SK-N-SH (cell line): ENCODE results near the gene ZNF319. TPM values are rescaled to one million over a fixed set of nuclear protein-coding genes. Genes with fewer than 3 reads are reported as not detected.

ENCODE experiments used
- CTCF ChIA-PET: fragments of 300-600, 350-600 bp; formaldehyde crosslinking; extraction: SDS; loops from one replicate; lab custom pipeline; 2021; lab: Yijun Ruan, JAX
- POLR2A ChIA-PET: fragments of 350-600 bp; sonication (Branson Sonifier 250); formaldehyde crosslinking; extraction: SDS; loops from one replicate; lab custom pipeline; 2020; ENCODE audit warnings: antibody characterized with exemption, inconsistent platforms; lab: Yijun Ruan, JAX
- DNase-seq: peaks from one replicate; pipeline ENCODE4 v3.0.0; 2012
- H2AFZ ChIP-seq: fragments of 200-600 bp; sonication (generic); 2 replicates; pipeline ENCODE4 v1.8.1; 2016; ENCODE audit warnings: antibody characterized with exemption, mild to moderate bottlenecking, low read depth
- H3F3A ChIP-seq: fragments of 200-600 bp; sonication (generic); replicated peaks from 2 replicates; pipeline ENCODE3; 2016; ENCODE audit warnings: antibody characterized with exemption, mild to moderate bottlenecking; ENCODE audit not compliant: insufficient read depth
- H3K27ac ChIP-seq, 2 experiments: fragments of 200-500 bp in 1 of 2; fragments of 200-600 bp in 1 of 2; sonication (Bioruptor generic) in 1 of 2; sonication (generic), shearing (Covaris generic) in 1 of 2; 2 replicates each; pipeline versions ENCODE4 v1.5.1 to v1.6.1; 2014 to 2016; ENCODE audit warnings: low read depth in 2 of 2, inconsistent platforms in 1 of 2, low read length in 1 of 2, mild to moderate bottlenecking in 1 of 2, mixed read lengths in 1 of 2
- H3K27me3 ChIP-seq: fragments of 200-600 bp; sonication (generic), shearing (Covaris generic); 2 replicates; pipeline ENCODE4 v1.6.1; 2016; ENCODE audit warnings: mixed run types; ENCODE audit not compliant: insufficient read depth
- H3K36me3 ChIP-seq, 2 experiments: fragments of 200-500 bp in 1 of 2; fragments of 200-600 bp in 1 of 2; sonication (Bioruptor generic) in 1 of 2; sonication (generic) in 1 of 2; replicated peaks in 1 of 2; 2 replicates each; pipeline versions ENCODE3 to v1.5.1; 2014 to 2016; ENCODE audit warnings: low read length in 1 of 2, mild to moderate bottlenecking in 1 of 2; ENCODE audit not compliant: insufficient read depth in 2 of 2, control insufficient read depth in 1 of 2
- H3K4me1 ChIP-seq, 2 experiments: fragments of 200-500 bp in 1 of 2; fragments of 200-600 bp in 1 of 2; sonication (Bioruptor generic) in 1 of 2; sonication (generic), shearing (Covaris generic) in 1 of 2; 2 replicates each; pipeline versions ENCODE4 v1.5.1 to v1.6.1; 2014 to 2016; ENCODE audit warnings: low read depth in 1 of 2, low read length in 1 of 2, mixed run types in 1 of 2; ENCODE audit not compliant: insufficient read depth in 2 of 2, control insufficient read depth in 1 of 2
- H3K4me2 ChIP-seq: fragments of 200-600 bp; sonication (generic), shearing (Covaris generic); 2 replicates; pipeline ENCODE4 v1.6.1; 2017; ENCODE audit warnings: mixed run types
- H3K4me3 ChIP-seq, 2 experiments: fragments of 200-500 bp in 1 of 2; fragments of 200-600 bp in 1 of 2; sonication (Bioruptor generic) in 1 of 2; sonication (generic), shearing (Covaris generic) in 1 of 2; 2 replicates each; pipeline versions ENCODE4 v1.5.1 to v1.8.1; 2014 to 2016; ENCODE audit warnings: low read depth in 2 of 2, inconsistent platforms in 1 of 2, low read length in 1 of 2, mild to moderate bottlenecking in 1 of 2, mixed read lengths in 1 of 2, moderate library complexity in 1 of 2
- H3K79me2 ChIP-seq: fragments of 200-600 bp; sonication (generic); 2 replicates; pipeline ENCODE4 v1.8.1; 2017; ENCODE audit warnings: mild to moderate bottlenecking; ENCODE audit not compliant: insufficient read depth
- H3K9ac ChIP-seq: fragments of 200-600 bp; sonication (generic); 2 replicates; pipeline ENCODE4 v1.6.1; 2017; ENCODE audit warnings: mixed run types
- H3K9me2 ChIP-seq: fragments of 200-600 bp; sonication (generic); 2 replicates; pipeline ENCODE4 v1.6.1; 2017; ENCODE audit warnings: mixed run types
- H3K9me3 ChIP-seq: fragments of 200-600 bp; sonication (generic); 2 replicates; pipeline ENCODE4 v1.6.1; 2017; ENCODE audit warnings: mixed run types, mild to moderate bottlenecking, moderate library complexity
- H4K20me1 ChIP-seq: fragments of 200-600 bp; sonication (generic); 2 replicates; pipeline ENCODE4 v1.6.1; 2017; ENCODE audit warnings: mild to moderate bottlenecking, mixed run types; ENCODE audit not compliant: insufficient read depth
- CHD2 ChIP-seq: fragments of 150-350 bp; IDR thresholded peaks from 2 replicates; pipeline ENCODE4 v1.6.1; 2018; ENCODE audit warnings: low read length; ENCODE audit not compliant: partially characterized antibody
- ELF1 ChIP-seq: IDR thresholded peaks from 2 replicates; pipeline ENCODE4 v1.4.0; 2012
- FOXJ3 ChIP-seq: sonication (generic); formaldehyde crosslinking; IDR thresholded peaks from 2 replicates; pipeline ENCODE4 v1.5.1; 2020; ENCODE audit warnings: mild to moderate bottlenecking, missing genetic modification reagents
- FOXM1 ChIP-seq: IDR thresholded peaks from 2 replicates; pipeline ENCODE4 v1.4.0; 2012; ENCODE audit warnings: low read depth, mild to moderate bottlenecking
- GABPA ChIP-seq: IDR thresholded peaks from 2 replicates; pipeline ENCODE4 v1.4.0; 2012; ENCODE audit warnings: low read depth, mild to moderate bottlenecking
- JUND ChIP-seq: IDR thresholded peaks from 2 replicates; pipeline ENCODE4 v1.4.0; 2012
- MXI1 ChIP-seq: IDR thresholded peaks from 2 replicates; pipeline ENCODE4 v1.6.1; 2012; ENCODE audit warnings: mild to moderate bottlenecking, low read depth, low read length, improper control_type of control experiment
- NFIC ChIP-seq: IDR thresholded peaks from 2 replicates; pipeline ENCODE4 v1.4.0; 2012; ENCODE audit warnings: borderline replicate concordance
- NRF1 ChIP-seq: IDR thresholded peaks from 2 replicates; pipeline ENCODE4 v1.6.1; 2012; ENCODE audit warnings: low read depth, mild to moderate bottlenecking, low read length
- POLR2AphosphoS5 ChIP-seq: IDR thresholded peaks from 2 replicates; pipeline ENCODE4 v1.6.1; 2012; ENCODE audit warnings: low read depth, low read length
- RAD21 ChIP-seq: IDR thresholded peaks from 2 replicates; pipeline ENCODE4 v1.6.1; 2012; ENCODE audit warnings: mild to moderate bottlenecking, low read length
- RCOR1 ChIP-seq: fragments of 150-350 bp; IDR thresholded peaks from 2 replicates; pipeline ENCODE4 v1.6.1; 2017; ENCODE audit warnings: antibody characterized with exemption, low read length
- RFX5 ChIP-seq: IDR thresholded peaks from 2 replicates; pipeline ENCODE4 v1.6.1; 2012; ENCODE audit warnings: mild to moderate bottlenecking, improper control_type of control experiment, low read length
- SIN3A ChIP-seq: IDR thresholded peaks from 2 replicates; pipeline ENCODE4 v1.6.1; 2012; ENCODE audit warnings: low read depth, mild to moderate bottlenecking, low read length, moderate library complexity, borderline replicate concordance
- SMC3 ChIP-seq: IDR thresholded peaks from 2 replicates; pipeline ENCODE4 v1.6.1; 2012; ENCODE audit warnings: low read depth, low read length, improper control_type of control experiment
- TCF12 ChIP-seq: IDR thresholded peaks from 2 replicates; pipeline ENCODE4 v1.4.0; 2012
- YY1 ChIP-seq: IDR thresholded peaks from 2 replicates; pipeline ENCODE4 v1.4.0; 2012; ENCODE audit warnings: low read depth, mild to moderate bottlenecking
- WGBS: methylation state at CpG from one replicate; pipeline ENCODE4 v1.1.6; 2017; ENCODE audit warnings: low lambda C conversion rate; 5-methylcytosine and 5-hydroxymethylcytosine counted together
- polyA plus RNA-seq, 3 experiments: library from polyadenylated mRNA; depleted of rRNA; stranded (reverse); fragments of >200 nt; gene quantifications; 2 replicates each; pipeline ENCODE4 v1.2.3, GENCODE V29; 2012
- TF ChIP-seq, protein P1 (sequence below): fragments of 200-600 bp; sonication (generic); IDR thresholded peaks from 2 replicates; pipeline ENCODE4 v1.6.1; 2017; ENCODE audit warnings: antibody characterized with exemption, mild to moderate bottlenecking, moderate library complexity
- TF ChIP-seq, protein P2 (sequence below): fragments of 150-350 bp; IDR thresholded peaks from 2 replicates; pipeline ENCODE4 v1.6.1; 2017; ENCODE audit warnings: antibody characterized with exemption, low read length, low read depth, borderline replicate concordance
- TF ChIP-seq, protein P3 (sequence below): IDR thresholded peaks from 2 replicates; pipeline ENCODE4 v1.4.0; 2012; ENCODE audit warnings: low read depth, borderline replicate concordance
- TF ChIP-seq, protein P4 (sequence below): fragments of 150-350 bp; IDR thresholded peaks from 2 replicates; pipeline ENCODE4 v1.6.1; 2016; ENCODE audit warnings: mild to moderate bottlenecking, low read depth, low read length
- TF ChIP-seq, protein P5 (sequence below): IDR thresholded peaks from 2 replicates; pipeline ENCODE4 v1.4.0; 2012; ENCODE audit warnings: low read depth

Gene ZNF319
- polyA plus RNA-seq, 1 of the 3 experiments (the other 2 are of a cell fraction): 7.6 TPM

DNA sequence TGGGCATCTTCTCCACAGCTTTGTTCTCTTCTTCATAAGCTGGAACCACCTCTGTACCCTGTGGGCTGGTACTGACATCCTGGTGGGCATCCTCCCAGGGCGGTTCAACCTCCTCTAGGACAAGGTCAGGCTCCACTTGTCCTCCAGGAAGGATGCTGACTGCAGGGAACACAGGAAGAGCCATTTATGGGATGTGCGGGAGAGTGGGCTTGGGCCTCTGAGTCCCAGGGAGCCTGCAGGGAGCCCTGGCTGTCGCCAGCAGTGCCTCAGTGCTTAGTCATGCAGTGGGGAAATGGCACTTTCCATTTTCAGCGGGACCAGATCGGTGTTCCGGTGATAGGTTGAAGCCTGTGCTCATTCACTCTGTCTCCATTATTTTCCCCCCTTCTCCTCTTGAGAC lies 50.1 kb downstream of the ZNF319 start (continued):
- TF ChIP-seq, protein P1, sequence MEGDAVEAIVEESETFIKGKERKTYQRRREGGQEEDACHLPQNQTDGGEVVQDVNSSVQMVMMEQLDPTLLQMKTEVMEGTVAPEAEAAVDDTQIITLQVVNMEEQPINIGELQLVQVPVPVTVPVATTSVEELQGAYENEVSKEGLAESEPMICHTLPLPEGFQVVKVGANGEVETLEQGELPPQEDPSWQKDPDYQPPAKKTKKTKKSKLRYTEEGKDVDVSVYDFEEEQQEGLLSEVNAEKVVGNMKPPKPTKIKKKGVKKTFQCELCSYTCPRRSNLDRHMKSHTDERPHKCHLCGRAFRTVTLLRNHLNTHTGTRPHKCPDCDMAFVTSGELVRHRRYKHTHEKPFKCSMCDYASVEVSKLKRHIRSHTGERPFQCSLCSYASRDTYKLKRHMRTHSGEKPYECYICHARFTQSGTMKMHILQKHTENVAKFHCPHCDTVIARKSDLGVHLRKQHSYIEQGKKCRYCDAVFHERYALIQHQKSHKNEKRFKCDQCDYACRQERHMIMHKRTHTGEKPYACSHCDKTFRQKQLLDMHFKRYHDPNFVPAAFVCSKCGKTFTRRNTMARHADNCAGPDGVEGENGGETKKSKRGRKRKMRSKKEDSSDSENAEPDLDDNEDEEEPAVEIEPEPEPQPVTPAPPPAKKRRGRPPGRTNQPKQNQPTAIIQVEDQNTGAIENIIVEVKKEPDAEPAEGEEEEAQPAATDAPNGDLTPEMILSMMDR: no peak
- no peak for TF ChIP-seq RAD21
- no peak for TF ChIP-seq JUND
- TF ChIP-seq RFX5: no peak
- no peak for TF ChIP-seq YY1
- no peak for TF ChIP-seq RCOR1

DNA sequence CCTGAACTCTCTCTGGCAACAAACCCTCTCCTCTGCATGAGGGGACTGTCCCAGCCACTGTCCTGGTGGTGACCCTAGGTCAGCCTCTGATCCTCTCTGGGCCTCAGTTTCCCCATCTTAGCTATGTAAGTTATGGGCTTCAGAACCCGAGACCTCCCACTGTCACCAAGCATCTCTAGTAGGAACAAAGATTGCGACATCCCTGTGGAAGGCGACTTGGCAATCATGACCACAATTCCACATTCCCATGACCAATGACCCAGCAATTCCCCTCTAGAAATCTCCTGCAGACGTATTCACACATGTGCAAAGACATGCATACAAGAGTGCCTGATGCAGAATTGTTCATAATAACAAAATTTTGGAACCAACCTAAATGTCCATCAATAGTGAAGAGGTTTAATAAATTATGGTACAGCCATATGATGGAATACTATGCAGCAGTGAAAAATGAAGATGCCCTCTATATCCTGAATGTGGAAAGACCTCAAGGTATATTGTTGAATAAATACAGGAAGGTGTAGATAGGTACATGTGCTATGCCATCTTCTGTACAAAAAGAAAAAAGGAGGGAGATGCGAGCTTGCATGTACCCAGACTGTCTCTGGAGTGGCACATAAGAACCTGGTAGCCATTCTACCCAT lies 50.8 kb downstream of the ZNF319 start:
- CTCF ChIA-PET: no interaction called here

More for the DNA sequence above, 50.8 kb downstream of the ZNF319 start:
- no peak for TF ChIP-seq FOXJ3 (CRISPR knock-in tag)
- TF ChIP-seq, protein P2, sequence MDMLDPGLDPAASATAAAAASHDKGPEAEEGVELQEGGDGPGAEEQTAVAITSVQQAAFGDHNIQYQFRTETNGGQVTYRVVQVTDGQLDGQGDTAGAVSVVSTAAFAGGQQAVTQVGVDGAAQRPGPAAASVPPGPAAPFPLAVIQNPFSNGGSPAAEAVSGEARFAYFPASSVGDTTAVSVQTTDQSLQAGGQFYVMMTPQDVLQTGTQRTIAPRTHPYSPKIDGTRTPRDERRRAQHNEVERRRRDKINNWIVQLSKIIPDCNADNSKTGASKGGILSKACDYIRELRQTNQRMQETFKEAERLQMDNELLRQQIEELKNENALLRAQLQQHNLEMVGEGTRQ: no peak
- TF ChIP-seq GABPA: no peak
- TF ChIP-seq NFIC: no peak
- TF ChIP-seq FOXM1: no peak
- TF ChIP-seq, protein P3, sequence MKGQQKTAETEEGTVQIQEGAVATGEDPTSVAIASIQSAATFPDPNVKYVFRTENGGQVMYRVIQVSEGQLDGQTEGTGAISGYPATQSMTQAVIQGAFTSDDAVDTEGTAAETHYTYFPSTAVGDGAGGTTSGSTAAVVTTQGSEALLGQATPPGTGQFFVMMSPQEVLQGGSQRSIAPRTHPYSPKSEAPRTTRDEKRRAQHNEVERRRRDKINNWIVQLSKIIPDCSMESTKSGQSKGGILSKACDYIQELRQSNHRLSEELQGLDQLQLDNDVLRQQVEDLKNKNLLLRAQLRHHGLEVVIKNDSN: no peak
- no peak for TF ChIP-seq SMC3
- no peak for TF ChIP-seq RAD21
- TF ChIP-seq, protein P4, sequence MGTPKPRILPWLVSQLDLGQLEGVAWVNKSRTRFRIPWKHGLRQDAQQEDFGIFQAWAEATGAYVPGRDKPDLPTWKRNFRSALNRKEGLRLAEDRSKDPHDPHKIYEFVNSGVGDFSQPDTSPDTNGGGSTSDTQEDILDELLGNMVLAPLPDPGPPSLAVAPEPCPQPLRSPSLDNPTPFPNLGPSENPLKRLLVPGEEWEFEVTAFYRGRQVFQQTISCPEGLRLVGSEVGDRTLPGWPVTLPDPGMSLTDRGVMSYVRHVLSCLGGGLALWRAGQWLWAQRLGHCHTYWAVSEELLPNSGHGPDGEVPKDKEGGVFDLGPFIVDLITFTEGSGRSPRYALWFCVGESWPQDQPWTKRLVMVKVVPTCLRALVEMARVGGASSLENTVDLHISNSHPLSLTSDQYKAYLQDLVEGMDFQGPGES: no peak
- TF ChIP-seq POLR2AphosphoS5: no peak
- TF ChIP-seq CHD2: no peak
- TF ChIP-seq, protein P1: no peak
- no peak for TF ChIP-seq SIN3A
- TF ChIP-seq TCF12: no peak
- TF ChIP-seq NRF1: no peak
- no peak for TF ChIP-seq ELF1
- TF ChIP-seq, protein P5, sequence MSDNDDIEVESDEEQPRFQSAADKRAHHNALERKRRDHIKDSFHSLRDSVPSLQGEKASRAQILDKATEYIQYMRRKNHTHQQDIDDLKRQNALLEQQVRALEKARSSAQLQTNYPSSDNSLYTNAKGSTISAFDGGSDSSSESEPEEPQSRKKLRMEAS: no peak
- no peak for TF ChIP-seq JUND
- no peak for TF ChIP-seq MXI1
- peaks cover 0 to 5% of the 10 kb centered on the region in 2 experiments; a peak in 1 of 4 replicates for H3K4me1 ChIP-seq
- no peaks in the 10 kb centered on the region for H3K79me2 ChIP-seq
- WGBS: 65% methylated on average over 5 of the region's 5 CpGs
- no peaks in the 10 kb centered on the region for H3F3A ChIP-seq
- H3K27ac ChIP-seq: no peak overlapping the region
- H3K9me2 ChIP-seq: no peaks in the 10 kb centered on the region
- no peaks in the 10 kb centered on the region for H3K9me3 ChIP-seq
- DNase-seq: no peak
- no peak overlapping the region for H2AFZ ChIP-seq
- no peaks in the 10 kb centered on the region for H3K27me3 ChIP-seq
- no peaks in the 10 kb centered on the region for H3K36me3 ChIP-seq
- H3K4me3 ChIP-seq: no peak overlapping the region
- POLR2A ChIA-PET: no interaction called here
- no peaks in the 10 kb centered on the region for H4K20me1 ChIP-seq
- no peak overlapping the region for H3K9ac ChIP-seq
- H3K4me2 ChIP-seq: no peak overlapping the region
